Trophoblast cell (in vitro differentiated cells and primary cell): Measurements from ENCODE around the gene CELF1.

Source experiments
- DNase-seq, 2 donors: peaks; one replicate each; pipeline ENCODE4 v3.0.0-alpha.2; 2016
- H2AFZ ChIP-seq: 2 replicates; pipeline ENCODE4 v1.6.1; 2013; ENCODE audit warnings: low read length, moderate library complexity, mild to moderate bottlenecking; ENCODE audit not compliant: insufficient read depth, poor library complexity
- H2AK5ac ChIP-seq: 2 replicates; pipeline ENCODE4 v1.6.1; 2013; ENCODE audit warnings: mild to moderate bottlenecking, low read length
- H2BK120ac ChIP-seq: 2 replicates; pipeline ENCODE4 v1.6.1; 2013; ENCODE audit warnings: low read length, mild to moderate bottlenecking, moderate library complexity; ENCODE audit not compliant: insufficient read depth, poor library complexity
- H2BK12ac ChIP-seq: 2 replicates; pipeline ENCODE4 v1.6.1; 2013; ENCODE audit warnings: mild to moderate bottlenecking, low read length, moderate library complexity
- H2BK5ac ChIP-seq: 2 replicates; pipeline ENCODE4 v1.6.1; 2013; ENCODE audit warnings: low read length, low read depth, moderate library complexity, mild to moderate bottlenecking; ENCODE audit not compliant: poor library complexity
- H3K14ac ChIP-seq: 2 replicates; pipeline ENCODE4 v1.6.1; 2013; ENCODE audit warnings: mild to moderate bottlenecking, low read length
- H3K18ac ChIP-seq: 2 replicates; pipeline ENCODE4 v1.6.1; 2013; ENCODE audit warnings: mild to moderate bottlenecking, low read length
- H3K23ac ChIP-seq: 2 replicates; pipeline ENCODE4 v1.6.1; 2013; ENCODE audit warnings: low read length
- H3K27ac ChIP-seq: 2 replicates; pipeline ENCODE4 v1.5.1; 2013; ENCODE audit warnings: low read depth, mild to moderate bottlenecking, inconsistent platforms, low read length, moderate library complexity
- H3K27me3 ChIP-seq: 2 replicates; pipeline ENCODE4 v1.6.1; 2013; ENCODE audit warnings: inconsistent platforms, mild to moderate bottlenecking, low read length, moderate library complexity; ENCODE audit not compliant: insufficient read depth
- H3K36me3 ChIP-seq, 2 experiments: 1 replicate in 1 of 2; 2 replicates in 1 of 2; pipeline ENCODE4 v1.6.1; 2013; ENCODE audit warnings: low read length in 2 of 2, mild to moderate bottlenecking in 2 of 2, moderate library complexity in 1 of 2; ENCODE audit not compliant: insufficient read depth in 2 of 2, control insufficient read depth in 1 of 2
- H3K4ac ChIP-seq: 2 replicates; pipeline ENCODE4 v1.6.1; 2013; ENCODE audit warnings: low read depth, mild to moderate bottlenecking, low read length, moderate library complexity
- H3K4me1 ChIP-seq, 2 experiments: 1 replicate in 1 of 2; 2 replicates in 1 of 2; pipeline ENCODE4 v1.6.1; 2013; ENCODE audit warnings: low read length in 2 of 2, mild to moderate bottlenecking in 2 of 2, moderate library complexity in 1 of 2; ENCODE audit not compliant: insufficient read depth in 2 of 2, control insufficient read depth in 1 of 2
- H3K4me2 ChIP-seq: 2 replicates; pipeline ENCODE4 v1.6.1; 2013; ENCODE audit warnings: inconsistent platforms, mild to moderate bottlenecking, low read length, moderate library complexity
- H3K4me3 ChIP-seq: 2 replicates; pipeline ENCODE4 v1.5.1; 2013; ENCODE audit warnings: mild to moderate bottlenecking, low read depth, low read length, inconsistent platforms
- H3K79me1 ChIP-seq: one replicate; pipeline ENCODE4 v1.6.1; 2013; ENCODE audit warnings: low read length
- H3K79me2 ChIP-seq: 2 replicates; pipeline ENCODE4 v1.6.1; 2013; ENCODE audit warnings: low read length, mild to moderate bottlenecking; ENCODE audit not compliant: control insufficient read depth, insufficient read depth, poor library complexity
- H3K9ac ChIP-seq: 2 replicates; pipeline ENCODE4 v1.6.1; 2013; ENCODE audit warnings: mild to moderate bottlenecking, low read length
- H3K9me3 ChIP-seq: 2 replicates; pipeline ENCODE4 v1.6.1; 2013; ENCODE audit warnings: low read depth, mild to moderate bottlenecking, control low read depth, inconsistent platforms, low read length; ENCODE audit not compliant: insufficient read depth
- H4K12ac ChIP-seq: 2 replicates; pipeline ENCODE4 v1.6.1; 2013; ENCODE audit warnings: low read depth, mild to moderate bottlenecking, low read length, moderate library complexity
- H4K8ac ChIP-seq: 2 replicates; pipeline ENCODE4 v1.6.1; 2013; ENCODE audit warnings: low read depth, mild to moderate bottlenecking, low read length, moderate library complexity
- H4K91ac ChIP-seq: one replicate; pipeline ENCODE4 v1.6.1; 2013; ENCODE audit warnings: low read depth, mild to moderate bottlenecking, low read length, moderate library complexity
- WGBS: extraction: QIAGEN DNeasy Blood & Tissue Kit; methylation state at CpG from one replicate; pipeline ENCODE4 v1.1.7; 2013; ENCODE audit warnings: missing lambda C conversion rate; ENCODE audit not compliant: insufficient read length, insufficient coverage; ENCODE audit errors: extremely low coverage; 5-methylcytosine and 5-hydroxymethylcytosine counted together

CELF1 gene

GRCh38 chr11:47468598-47469214 is 84.2 kb downstream of the CELF1 start:
- H3K4ac ChIP-seq: no peak overlapping the region
- H3K4me3 ChIP-seq: no peak overlapping the region
- H3K23ac ChIP-seq: no peak overlapping the region
- H2BK5ac ChIP-seq: no peak overlapping the region
- H4K91ac ChIP-seq: no peak overlapping the region
- no peak overlapping the region for H3K4me2 ChIP-seq
- no CpG with 5 or more reads among the region's 8 CpGs for WGBS
- no peak overlapping the region for H4K8ac ChIP-seq
- H3K27me3 ChIP-seq: no peaks in the 10 kb centered on the region
- no peaks in the 10 kb centered on the region for H3K4me1 ChIP-seq
- peaks cover 48 to 64% of the 10 kb centered on the region in 2 experiments for H3K36me3 ChIP-seq
- no peak overlapping the region for H2BK12ac ChIP-seq
- no peak overlapping the region for H3K14ac ChIP-seq
- no peak overlapping the region for H2AFZ ChIP-seq
- no peak for DNase-seq
- no peak overlapping the region for H3K9ac ChIP-seq
- peaks cover 3% of the 10 kb centered on the region for H3K9me3 ChIP-seq
- H2BK120ac ChIP-seq: no peak overlapping the region
- H2AK5ac ChIP-seq: no peak overlapping the region
- H3K18ac ChIP-seq: no peak overlapping the region
- H3K27ac ChIP-seq: no peak overlapping the region
- no peaks in the 10 kb centered on the region for H3K79me2 ChIP-seq
- no peak overlapping the region for H4K12ac ChIP-seq
- H3K79me1 ChIP-seq: no peaks in the 10 kb centered on the region

- Histone ChIP-seq H3K79me1 (no peaks in the 10 kb centered on the region), H3K9me3 (peaks cover 3% of the 10 kb centered on the region), H4K12ac (no peak overlapping the region), H3K23ac (no peak overlapping the region), H2AK5ac (no peak overlapping the region), H3K79me2 (no peaks in the 10 kb centered on the region), H3K4me2 (no peak overlapping the region), H3K36me3 (peaks cover 42 to 58% of the 10 kb centered on the region in 2 experiments), H3K4ac (no peak overlapping the region), H2BK12ac (no peak overlapping the region), H3K18ac (no peak overlapping the region), H3K4me3 (no peak overlapping the region), H2BK5ac (no peak overlapping the region), H3K27me3 (no peaks in the 10 kb centered on the region), H3K4me1 (no peaks in the 10 kb centered on the region), H2AFZ (no peak overlapping the region), H3K9ac (no peak overlapping the region), H3K27ac (no peak overlapping the region), H4K91ac (no peak overlapping the region), H3K14ac (no peak overlapping the region), H4K8ac (no peak overlapping the region), H2BK120ac (no peak overlapping the region)
- WGBS: no CpG with 5 or more reads among the region's 7 CpGs
- no peak for DNase-seq
Measured at GRCh38 chr11:47467357-47467756, 85.6 kb downstream of the CELF1 start.

- no peak overlapping the region for H3K27ac ChIP-seq
- peaks cover 3% of the 10 kb centered on the region for H3K9me3 ChIP-seq
- H3K4me3 ChIP-seq: no peak overlapping the region
- no peak overlapping the region for H4K8ac ChIP-seq
- no peak overlapping the region for H3K18ac ChIP-seq
- no CpG with 5 or more reads among the region's 4 CpGs for WGBS
- H3K79me1 ChIP-seq: no peaks in the 10 kb centered on the region
- H2AK5ac ChIP-seq: no peak overlapping the region
- no peak overlapping the region for H2BK5ac ChIP-seq
- H4K91ac ChIP-seq: no peak overlapping the region
- H3K14ac ChIP-seq: no peak overlapping the region
- H2BK12ac ChIP-seq: no peak overlapping the region
- H4K12ac ChIP-seq: no peak overlapping the region
- no peak overlapping the region for H3K4ac ChIP-seq
- no peak for DNase-seq
- H3K9ac ChIP-seq: no peak overlapping the region
- no peaks in the 10 kb centered on the region for H3K79me2 ChIP-seq
- H3K4me2 ChIP-seq: no peak overlapping the region
- H2AFZ ChIP-seq: no peak overlapping the region
- H2BK120ac ChIP-seq: no peak overlapping the region
- H3K23ac ChIP-seq: no peak overlapping the region
- H3K4me1 ChIP-seq: no peaks in the 10 kb centered on the region
- H3K27me3 ChIP-seq: no peaks in the 10 kb centered on the region
- H3K36me3 ChIP-seq: peaks cover 37 to 54% of the 10 kb centered on the region in 2 experiments
Measured at GRCh38 chr11:47466701-47467250, 86.2 kb downstream of the CELF1 start.

GRCh38 chr11:47466201-47466600 is 86.7 kb downstream of the CELF1 start:
- H3K36me3 ChIP-seq: peaks cover 32 to 48% of the 10 kb centered on the region in 2 experiments
- H3K4me3 ChIP-seq: no peak overlapping the region
- H3K9ac ChIP-seq: no peak overlapping the region
- no peak overlapping the region for H4K91ac ChIP-seq
- no peak overlapping the region for H2BK120ac ChIP-seq
- no peaks in the 10 kb centered on the region for H3K79me1 ChIP-seq
- no peak overlapping the region for H4K12ac ChIP-seq
- H3K4ac ChIP-seq: no peak overlapping the region
- WGBS: no CpG with 5 or more reads among the region's 5 CpGs
- no peak overlapping the region for H3K23ac ChIP-seq
- no peak overlapping the region for H2AFZ ChIP-seq
- H2BK5ac ChIP-seq: no peak overlapping the region
- no peaks in the 10 kb centered on the region for H3K79me2 ChIP-seq
- no peaks in the 10 kb centered on the region for H3K27me3 ChIP-seq
- no peak overlapping the region for H3K27ac ChIP-seq
- H2BK12ac ChIP-seq: no peak overlapping the region
- H3K4me2 ChIP-seq: no peak overlapping the region
- H3K14ac ChIP-seq: no peak overlapping the region
- no peak overlapping the region for H4K8ac ChIP-seq
- H3K9me3 ChIP-seq: peaks cover 3% of the 10 kb centered on the region
- no peak for DNase-seq
- H3K4me1 ChIP-seq: no peaks in the 10 kb centered on the region
- no peak overlapping the region for H2AK5ac ChIP-seq
- H3K18ac ChIP-seq: no peak overlapping the region
